Neuronal stem cell (in vitro differentiated cells): ENCODE results near the gene RPS6KA1.
A peak's percentile ranks its signal among the peaks of the same experiment; 100 is the strongest.

Experiments
- DNase-seq: peaks from one replicate; pipeline ENCODE4 v3.0.0-alpha.2; 2013; ENCODE audit warnings: low spot score
- H2AFZ ChIP-seq: one replicate; pipeline ENCODE4 v1.6.1; 2013; ENCODE audit warnings: mild to moderate bottlenecking, low read length, inconsistent platforms
- H2AK5ac ChIP-seq: 2 replicates; pipeline ENCODE4 v1.6.1; 2013; ENCODE audit warnings: low read depth, mild to moderate bottlenecking, inconsistent platforms, low read length, moderate library complexity, mixed read lengths
- H2BK120ac ChIP-seq: 2 replicates; pipeline ENCODE4 v1.6.1; 2013; ENCODE audit warnings: low read depth, mild to moderate bottlenecking, inconsistent platforms, low read length, moderate library complexity, mixed read lengths
- H2BK12ac ChIP-seq: one replicate; pipeline ENCODE4 v1.6.1; 2013; ENCODE audit warnings: low read length, inconsistent platforms
- H2BK15ac ChIP-seq: 2 replicates; pipeline ENCODE4 v1.6.1; 2013; ENCODE audit warnings: mild to moderate bottlenecking, low read length, inconsistent platforms, mixed read lengths
- H2BK5ac ChIP-seq: one replicate; pipeline ENCODE4 v1.6.1; 2013; ENCODE audit warnings: inconsistent platforms, mild to moderate bottlenecking, low read length, moderate library complexity
- H3K14ac ChIP-seq: one replicate; pipeline ENCODE4 v1.6.1; 2013; ENCODE audit warnings: low read length, inconsistent platforms
- H3K18ac ChIP-seq: 2 replicates; pipeline ENCODE4 v1.6.1; 2013; ENCODE audit warnings: low read length, inconsistent platforms
- H3K23ac ChIP-seq: 2 replicates; pipeline ENCODE4 v1.6.1; 2013; ENCODE audit warnings: low read depth, mild to moderate bottlenecking, mixed read lengths, low read length, inconsistent platforms; ENCODE audit not compliant: poor library complexity
- H3K27ac ChIP-seq: replicated peaks from 3 replicates; pipeline ENCODE4 v1.5.1; 2013; ENCODE audit warnings: low read length, inconsistent platforms
- H3K27me3 ChIP-seq, 3 experiments: 2 replicates each; pipeline ENCODE4 v1.6.1; 2013; ENCODE audit warnings: low read length in 3 of 3, mild to moderate bottlenecking in 2 of 3, inconsistent platforms in 1 of 3, low read depth in 1 of 3, mixed read lengths in 1 of 3, moderate library complexity in 1 of 3; ENCODE audit not compliant: control insufficient read depth in 3 of 3, insufficient read depth in 3 of 3
- H3K36me3 ChIP-seq, 2 donors: replicated peaks in 1 of 2; 2 replicates each; pipeline ENCODE4 v1.6.1; 2013; ENCODE audit warnings: low read length in 2 of 2; ENCODE audit not compliant: control insufficient read depth in 2 of 2, insufficient read depth in 2 of 2
- H3K4ac ChIP-seq: 2 replicates; pipeline ENCODE4 v1.6.1; 2013; ENCODE audit warnings: inconsistent platforms, mild to moderate bottlenecking, low read length, moderate library complexity
- H3K4me1 ChIP-seq, 2 donors: 1 replicate in 1 of 2; 2 replicates in 1 of 2; pipeline ENCODE4 v1.6.1; 2013; ENCODE audit warnings: low read length in 2 of 2, low read depth in 1 of 2; ENCODE audit not compliant: control insufficient read depth in 2 of 2, insufficient read depth in 1 of 2
- H3K4me2 ChIP-seq: one replicate; pipeline ENCODE4 v1.6.1; 2013; ENCODE audit warnings: mild to moderate bottlenecking, low read length, inconsistent platforms; ENCODE audit not compliant: insufficient read depth, poor library complexity, severe bottlenecking
- H3K4me3 ChIP-seq, 2 donors: 2 replicates each; pipeline ENCODE4 v1.5.1; 2013; ENCODE audit warnings: low read length in 2 of 2, mild to moderate bottlenecking in 2 of 2, inconsistent platforms in 1 of 2, moderate library complexity in 1 of 2
- H3K79me1 ChIP-seq: one replicate; pipeline ENCODE4 v1.6.1; 2013; ENCODE audit warnings: low read depth, mild to moderate bottlenecking, inconsistent platforms, low read length, moderate library complexity
- H3K9ac ChIP-seq: one replicate; pipeline ENCODE4 v1.6.1; 2013; ENCODE audit warnings: mild to moderate bottlenecking, low read depth, low read length, inconsistent platforms; ENCODE audit not compliant: poor library complexity
- H3K9me3 ChIP-seq, 2 donors: replicated peaks in 1 of 2; 2 replicates each; pipeline versions ENCODE3 to v1.6.1; 2013; ENCODE audit warnings: low read length in 2 of 2, mild to moderate bottlenecking in 2 of 2, inconsistent platforms in 1 of 2, low read depth in 1 of 2, mixed read lengths in 1 of 2, moderate library complexity in 1 of 2; ENCODE audit not compliant: control insufficient read depth in 2 of 2, insufficient read depth in 1 of 2
- H4K8ac ChIP-seq: one replicate; pipeline ENCODE4 v1.6.1; 2013; ENCODE audit warnings: low read depth, mild to moderate bottlenecking, inconsistent platforms, low read length, moderate library complexity
- H4K91ac ChIP-seq: one replicate; pipeline ENCODE4 v1.6.1; 2013; ENCODE audit warnings: low read length, low read depth, mild to moderate bottlenecking, inconsistent platforms; ENCODE audit not compliant: poor library complexity
- WGBS, 2 donors: extraction: QIAGEN DNeasy Blood & Tissue Kit; methylation state at CpG; one replicate each; pipeline ENCODE4 v1.1.7; 2013; ENCODE audit warnings: missing lambda C conversion rate in 2 of 2, mixed read lengths in 1 of 2; ENCODE audit not compliant: insufficient read length in 2 of 2, insufficient replicate concordance in 1 of 2; ENCODE audit errors: extremely low coverage in 2 of 2; 5-methylcytosine and 5-hydroxymethylcytosine counted together

The RPS6KA1 gene

DNA sequence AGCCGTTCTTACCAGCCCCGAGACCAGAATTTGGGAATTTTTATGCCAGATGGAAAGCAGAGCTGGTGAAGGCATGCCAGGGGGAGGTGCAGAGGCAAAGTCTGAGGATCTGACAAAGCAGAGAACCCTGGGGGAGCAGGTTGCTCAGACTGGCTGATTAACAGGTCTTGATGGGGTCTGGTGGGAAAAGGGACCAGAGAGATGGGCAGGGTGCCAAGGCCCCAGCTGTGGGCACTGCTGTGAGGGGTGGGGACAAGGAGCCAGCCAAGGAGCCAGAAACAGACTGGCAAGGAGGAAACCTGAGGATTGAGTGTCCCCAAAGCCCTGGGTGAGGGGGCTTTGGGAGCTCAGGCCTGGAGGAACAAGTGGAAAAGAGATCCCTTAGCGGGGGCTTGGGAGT, 21.4 kb downstream of the RPS6KA1 start:
- H4K8ac ChIP-seq, result no peak overlapping the region
- H3K79me1 ChIP-seq, result peaks cover 2% of the 10 kb centered on the region
- WGBS, 2 donors, result no CpG with 5 or more reads among the region's 3 CpGs
- no peak overlapping the region for H4K91ac ChIP-seq
- H2AFZ ChIP-seq, result no peak overlapping the region
- H3K4me3 ChIP-seq, result no peak overlapping the region
- H3K4ac ChIP-seq, result no peak overlapping the region
- H2AK5ac ChIP-seq, result no peak overlapping the region
- no peak overlapping the region for H3K9ac ChIP-seq
- H3K9me3 ChIP-seq, result no peaks in the 10 kb centered on the region
- H3K36me3 ChIP-seq, result peaks cover 3 to 10% of the 10 kb centered on the region in 2 donors
- no peaks in the 10 kb centered on the region for H3K27me3 ChIP-seq
- H3K4me2 ChIP-seq, result no peak overlapping the region
- no peak overlapping the region for H2BK12ac ChIP-seq
- no peak overlapping the region for H3K14ac ChIP-seq
- no peak overlapping the region for H3K27ac ChIP-seq
- H3K23ac ChIP-seq, result no peak overlapping the region
- peaks cover 12% of the 10 kb centered on the region in 2 donors for H3K4me1 ChIP-seq
- H3K18ac ChIP-seq, result no peak overlapping the region
- H2BK15ac ChIP-seq, result no peak overlapping the region
- H2BK120ac ChIP-seq, result no peak overlapping the region
- no peak for DNase-seq
- H2BK5ac ChIP-seq, result no peak overlapping the region

DNA sequence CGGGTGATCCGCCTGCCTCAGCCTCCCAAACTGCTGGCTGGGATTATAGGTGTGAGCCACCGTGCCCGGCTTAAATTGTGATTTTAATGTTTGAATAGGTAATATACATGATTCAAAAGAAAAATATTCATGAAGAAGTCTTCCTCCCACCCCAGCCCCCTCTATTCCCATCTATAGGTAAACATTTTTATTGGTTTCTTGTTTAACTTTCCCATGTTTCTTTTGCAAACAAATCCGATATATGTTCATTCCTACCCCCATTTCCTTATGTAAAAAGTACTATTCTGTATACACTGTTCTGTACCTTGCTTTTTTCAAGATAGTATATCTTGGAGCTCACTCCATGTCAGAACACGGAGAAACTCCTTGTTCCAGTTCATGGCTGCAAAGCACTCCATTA, 23.2 kb downstream of the RPS6KA1 start:
- Histone ChIP-seq H4K91ac (no peak overlapping the region), H3K4me1 (peaks cover 13 to 14% of the 10 kb centered on the region in 2 donors), H2BK15ac (no peak overlapping the region), H3K79me1 (peaks cover 2% of the 10 kb centered on the region), H3K18ac (no peak overlapping the region), H3K4ac (no peak overlapping the region), H3K4me2 (no peak overlapping the region), H3K23ac (no peak overlapping the region), H3K4me3 (no peak overlapping the region), H2BK12ac (no peak overlapping the region), H3K9me3 (no peaks in the 10 kb centered on the region), H3K27me3 (no peaks in the 10 kb centered on the region), H2AFZ (no peak overlapping the region), H3K9ac (no peak overlapping the region), H2BK120ac (no peak overlapping the region), H2AK5ac (no peak overlapping the region), H3K27ac (no peak overlapping the region), H3K14ac (no peak overlapping the region), H4K8ac (no peak overlapping the region), H3K36me3 (peaks cover 3 to 13% of the 10 kb centered on the region in 2 donors), H2BK5ac (no peak overlapping the region)
- DNase-seq, result no peak
- no CpG with 5 or more reads among the region's 6 CpGs for WGBS, 2 donors

DNA sequence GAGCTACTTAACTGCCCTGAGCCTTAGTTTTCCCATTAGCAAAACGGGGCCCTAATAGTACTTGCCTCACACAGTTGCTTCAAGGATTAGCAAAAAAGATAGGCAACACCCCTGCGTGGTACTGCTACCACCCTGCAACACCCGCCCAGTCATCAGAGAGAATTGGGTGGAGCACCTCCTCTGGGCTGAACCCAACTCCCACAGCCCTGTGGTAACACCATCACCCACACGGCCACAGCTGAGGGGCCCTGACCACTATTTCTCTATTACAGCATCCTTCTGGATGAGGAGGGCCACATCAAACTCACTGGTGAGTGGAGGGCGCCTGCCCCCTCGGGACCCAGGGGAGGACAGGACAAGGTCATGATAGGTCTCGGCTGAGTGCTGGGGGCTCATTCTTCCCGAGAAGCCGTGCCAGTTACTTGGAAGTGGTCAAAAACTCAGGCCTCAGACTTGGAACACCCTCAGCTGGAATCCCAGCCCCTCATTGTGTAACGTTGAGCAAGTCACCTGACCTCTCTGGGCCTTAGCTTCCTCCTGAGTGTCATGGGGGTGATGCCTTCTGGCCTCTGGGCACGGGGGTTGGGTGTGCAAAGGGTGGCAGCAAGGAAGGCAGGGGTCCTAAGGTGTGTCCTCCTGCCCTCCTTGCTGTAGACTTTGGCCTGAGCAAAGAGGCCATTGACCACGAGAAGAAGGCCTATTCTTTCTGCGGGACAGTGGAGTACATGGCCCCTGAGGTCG, 24.6 kb downstream of the RPS6KA1 start:
- WGBS, 2 donors, result no CpG with 5 or more reads among the region's 14 CpGs
- Histone ChIP-seq H3K27me3 (no peaks in the 10 kb centered on the region), H3K4ac (no peak overlapping the region), H2AFZ (no peak overlapping the region), H3K79me1 (peaks cover 2% of the 10 kb centered on the region), H3K36me3 (peaks cover 5 to 18% of the 10 kb centered on the region in 2 donors), H2AK5ac (no peak overlapping the region), H2BK120ac (no peak overlapping the region), H3K4me3 (no peak overlapping the region), H3K9ac (no peak overlapping the region), H4K8ac (no peak overlapping the region), H3K4me1 (peaks cover 13 to 14% of the 10 kb centered on the region in 2 donors), H3K27ac (no peak overlapping the region), H4K91ac (no peak overlapping the region), H3K23ac (no peak overlapping the region), H3K9me3 (no peaks in the 10 kb centered on the region), H2BK15ac (no peak overlapping the region), H2BK12ac (no peak overlapping the region), H2BK5ac (no peak overlapping the region), H3K4me2 (no peak overlapping the region), H3K14ac (no peak overlapping the region), H3K18ac (no peak overlapping the region)
- DNase-seq, result no peak

DNA sequence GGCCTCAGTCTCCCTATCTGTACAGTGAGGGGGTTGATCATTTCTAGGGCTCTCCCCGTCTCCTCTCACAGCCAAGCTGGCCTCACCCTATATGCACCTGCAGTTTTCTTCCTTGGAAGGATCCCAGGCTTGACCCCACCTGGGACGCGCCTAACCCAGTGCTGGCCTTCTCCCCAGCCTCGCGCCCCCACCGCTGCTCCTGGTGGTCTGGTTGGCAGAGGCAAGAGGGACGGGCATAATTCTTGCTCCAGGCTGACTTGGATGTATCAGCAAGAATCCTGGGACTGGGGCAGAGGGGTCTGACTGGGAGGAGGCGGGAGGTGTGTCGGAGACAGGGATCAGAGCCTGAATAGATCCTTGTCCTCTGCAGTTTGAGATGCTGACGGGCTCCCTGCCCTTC, 25.2 kb downstream of the RPS6KA1 start:
- no peak for DNase-seq
- no peak overlapping the region for H3K4ac ChIP-seq
- no peak overlapping the region for H2BK12ac ChIP-seq
- H3K4me2 ChIP-seq, result no peak overlapping the region
- H2AFZ ChIP-seq, result no peak overlapping the region
- H2BK15ac ChIP-seq, result peak overlapping the region; percentile 24
- H3K23ac ChIP-seq, result no peak overlapping the region
- H2AK5ac ChIP-seq, result peak overlapping the region; percentile 68
- peaks cover 2% of the 10 kb centered on the region for H3K79me1 ChIP-seq
- H3K27ac ChIP-seq, result no peak overlapping the region
- no peak overlapping the region for H3K14ac ChIP-seq
- no peak overlapping the region for H2BK120ac ChIP-seq
- no peak overlapping the region for H4K91ac ChIP-seq
- H3K36me3 ChIP-seq, result peaks cover 5 to 18% of the 10 kb centered on the region in 2 donors
- H3K18ac ChIP-seq, result no peak overlapping the region
- no peaks in the 10 kb centered on the region for H3K9me3 ChIP-seq
- H2BK5ac ChIP-seq, result peak overlapping the region; percentile 39
- no CpG with 5 or more reads among the region's 10 CpGs for WGBS, 2 donors
- H3K4me1 ChIP-seq, result peaks cover 13 to 14% of the 10 kb centered on the region in 2 donors
- no peaks in the 10 kb centered on the region for H3K27me3 ChIP-seq
- H3K4me3 ChIP-seq, result no peak overlapping the region
- H4K8ac ChIP-seq, result no peak overlapping the region
- H3K9ac ChIP-seq, result peak overlapping the region; percentile 50
